CMK (cell line): ENCODE measurements around the gene AFG3L2.
"Not testable (repeated sequence)": the region's sequence is repeated elsewhere in the genome, so short reads cannot be mapped to it uniquely, and the experiment has no call there.

Source experiments
- DNase-seq: peaks from one replicate; pipeline ENCODE4 v3.0.0-alpha.2; 2010; ENCODE audit warnings: low read depth

Gene AFG3L2

GRCh38 chr18:12397254-12397653 lies 20.2 kb upstream of the AFG3L2 start:
- DNase-seq = no peak

- no peak for DNase-seq
Measured at GRCh38 chr18:12394428-12394827, 17.4 kb upstream of the AFG3L2 start.

GRCh38 chr18:12393998-12394397 lies 17.0 kb upstream of the AFG3L2 start:
- no peak for DNase-seq

GRCh38 chr18:12393510-12393909 lies 16.5 kb upstream of the AFG3L2 start:
- no peak for DNase-seq

- DNase-seq = no peak
Measured at GRCh38 chr18:12391487-12392165, 14.6 kb upstream of the AFG3L2 start.

- no peak for DNase-seq
Measured at GRCh38 chr18:12388442-12388841, 11.4 kb upstream of the AFG3L2 start.

GRCh38 chr18:12384261-12384660 lies 7.2 kb upstream of the AFG3L2 start:
- no peak for DNase-seq

GRCh38 chr18:12383759-12384158 lies 6.7 kb upstream of the AFG3L2 start:
- not testable (repeated sequence) for DNase-seq

- not testable (repeated sequence) for DNase-seq
Measured at GRCh38 chr18:12382221-12382814, 5.3 kb upstream of the AFG3L2 start.

- DNase-seq = not testable (repeated sequence)
Measured at GRCh38 chr18:12378198-12378558, 1.2 kb upstream of the AFG3L2 start.

GRCh38 chr18:12377556-12378197 lies 650 bp upstream of the AFG3L2 start:
- no peak for DNase-seq

GRCh38 chr18:12376034-12376753 lies 833 bp downstream of the AFG3L2 start:
- DNase-seq = no peak

GRCh38 chr18:12374401-12374800 lies 2.6 kb downstream of the AFG3L2 start:
- DNase-seq = no peak

GRCh38 chr18:12373771-12374116 lies 3.3 kb downstream of the AFG3L2 start:
- no peak for DNase-seq

GRCh38 chr18:12373116-12373770 lies 3.8 kb downstream of the AFG3L2 start:
- no peak for DNase-seq

GRCh38 chr18:12372406-12372805 lies 4.6 kb downstream of the AFG3L2 start:
- DNase-seq = no peak

GRCh38 chr18:12371590-12371989 lies 5.4 kb downstream of the AFG3L2 start:
- DNase-seq = no peak

- no peak for DNase-seq
Measured at GRCh38 chr18:12369211-12369610, 7.8 kb downstream of the AFG3L2 start.

- no peak for DNase-seq
Measured at GRCh38 chr18:12366784-12367183, 10.2 kb downstream of the AFG3L2 start.

- DNase-seq = no peak
Measured at GRCh38 chr18:12366379-12366778, 10.6 kb downstream of the AFG3L2 start.

GRCh38 chr18:12362473-12363174 lies 14.4 kb downstream of the AFG3L2 start:
- no peak for DNase-seq
